Astrocyte of the cerebellum (primary cell): ENCODE measurements around the gene TIMM17A.

ENCODE experiments used
- DNase-seq: peaks from one replicate; pipeline ENCODE4 v3.0.0-alpha.2; 2011; ENCODE audit warnings: low read depth
- H3K4me3 ChIP-seq: 2 replicates; pipeline ENCODE4 v1.5.1; 2011; ENCODE audit warnings: mild to moderate bottlenecking, low read depth, low read length, moderate library complexity
- in situ Hi-C: cut with HindIII; loops from 2 replicates; pipeline ENCODE4 v1.10.0; 2017; ENCODE audit warnings: low sequenced_read_pairs
- TF ChIP-seq, protein P1 (sequence below): IDR thresholded peaks from 2 replicates; pipeline ENCODE4 v1.5.1; 2012; ENCODE audit warnings: low read length, low read depth, moderate library complexity, mild to moderate bottlenecking; ENCODE audit errors: missing control alignments

Gene TIMM17A

DNA sequence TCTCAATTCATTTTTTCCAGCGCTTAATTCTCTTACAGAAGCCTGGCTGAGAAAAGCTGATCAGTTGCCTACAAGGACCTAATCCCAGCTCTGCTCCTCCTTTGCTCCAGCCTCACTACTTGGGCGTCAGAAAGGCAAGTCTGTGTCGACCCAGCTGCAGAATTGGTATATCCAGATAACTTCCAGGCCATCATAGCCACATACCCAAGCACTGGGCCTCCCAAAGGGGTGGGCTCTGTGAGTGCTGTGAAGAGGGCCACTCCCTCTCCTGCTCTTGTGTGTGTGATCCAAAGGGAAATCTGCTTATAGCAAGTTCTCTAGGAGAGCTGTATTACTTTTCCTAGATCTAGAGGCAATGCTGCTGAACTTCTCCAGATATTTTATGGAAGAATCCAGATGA lies 27.0 kb upstream of the TIMM17A start:
- TF ChIP-seq, protein P1, sequence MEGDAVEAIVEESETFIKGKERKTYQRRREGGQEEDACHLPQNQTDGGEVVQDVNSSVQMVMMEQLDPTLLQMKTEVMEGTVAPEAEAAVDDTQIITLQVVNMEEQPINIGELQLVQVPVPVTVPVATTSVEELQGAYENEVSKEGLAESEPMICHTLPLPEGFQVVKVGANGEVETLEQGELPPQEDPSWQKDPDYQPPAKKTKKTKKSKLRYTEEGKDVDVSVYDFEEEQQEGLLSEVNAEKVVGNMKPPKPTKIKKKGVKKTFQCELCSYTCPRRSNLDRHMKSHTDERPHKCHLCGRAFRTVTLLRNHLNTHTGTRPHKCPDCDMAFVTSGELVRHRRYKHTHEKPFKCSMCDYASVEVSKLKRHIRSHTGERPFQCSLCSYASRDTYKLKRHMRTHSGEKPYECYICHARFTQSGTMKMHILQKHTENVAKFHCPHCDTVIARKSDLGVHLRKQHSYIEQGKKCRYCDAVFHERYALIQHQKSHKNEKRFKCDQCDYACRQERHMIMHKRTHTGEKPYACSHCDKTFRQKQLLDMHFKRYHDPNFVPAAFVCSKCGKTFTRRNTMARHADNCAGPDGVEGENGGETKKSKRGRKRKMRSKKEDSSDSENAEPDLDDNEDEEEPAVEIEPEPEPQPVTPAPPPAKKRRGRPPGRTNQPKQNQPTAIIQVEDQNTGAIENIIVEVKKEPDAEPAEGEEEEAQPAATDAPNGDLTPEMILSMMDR = no peak
- no peak overlapping the region for H3K4me3 ChIP-seq
- in situ Hi-C loops = no loop called here
- no peak for DNase-seq

DNA sequence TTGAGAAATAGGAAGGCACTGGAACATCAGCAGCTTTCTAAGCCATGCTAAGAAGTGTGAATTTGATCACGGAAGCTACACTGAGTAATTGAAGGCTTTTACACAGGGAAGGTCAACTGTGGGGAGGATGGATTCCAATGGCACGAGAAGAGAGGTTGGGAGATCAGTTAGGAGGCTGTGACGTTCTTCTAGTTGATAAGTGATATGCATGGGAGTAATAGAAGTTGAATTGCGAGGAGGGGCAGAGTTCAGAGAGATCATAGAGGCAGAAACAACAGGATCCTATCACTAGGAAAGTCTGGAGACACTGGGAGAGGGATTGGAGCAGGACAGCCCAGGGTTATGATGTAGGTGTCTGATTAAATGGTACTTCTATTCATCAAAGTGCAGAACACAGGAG lies 25.2 kb upstream of the TIMM17A start:
- TF ChIP-seq, protein P1 = no peak
- H3K4me3 ChIP-seq = no peak overlapping the region
- DNase-seq = no peak
- in situ Hi-C loops = no loop called here

DNA sequence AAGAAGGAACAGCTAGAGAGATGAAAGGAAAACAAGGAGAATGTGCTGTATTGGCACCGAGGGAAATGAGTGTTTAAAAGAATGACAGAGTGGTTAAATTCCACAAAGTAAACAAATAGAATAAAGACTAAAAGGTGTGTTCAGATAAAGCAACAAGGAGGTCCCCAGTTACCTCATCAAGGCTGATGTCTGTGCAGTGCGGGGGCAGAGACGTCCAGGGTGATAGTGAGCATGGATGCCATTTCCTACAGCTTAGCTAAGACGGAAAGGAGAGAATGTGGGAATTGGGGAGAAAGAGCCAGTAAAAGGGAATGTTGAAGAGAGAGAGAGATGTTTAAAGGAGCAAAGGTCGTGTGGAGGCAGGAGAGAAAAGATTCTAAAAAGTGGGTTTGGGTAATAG lies 24.5 kb upstream of the TIMM17A start:
- no peak overlapping the region for H3K4me3 ChIP-seq
- no peak for DNase-seq
- TF ChIP-seq, protein P1 = no peak
- in situ Hi-C loops = no loop called here

DNA sequence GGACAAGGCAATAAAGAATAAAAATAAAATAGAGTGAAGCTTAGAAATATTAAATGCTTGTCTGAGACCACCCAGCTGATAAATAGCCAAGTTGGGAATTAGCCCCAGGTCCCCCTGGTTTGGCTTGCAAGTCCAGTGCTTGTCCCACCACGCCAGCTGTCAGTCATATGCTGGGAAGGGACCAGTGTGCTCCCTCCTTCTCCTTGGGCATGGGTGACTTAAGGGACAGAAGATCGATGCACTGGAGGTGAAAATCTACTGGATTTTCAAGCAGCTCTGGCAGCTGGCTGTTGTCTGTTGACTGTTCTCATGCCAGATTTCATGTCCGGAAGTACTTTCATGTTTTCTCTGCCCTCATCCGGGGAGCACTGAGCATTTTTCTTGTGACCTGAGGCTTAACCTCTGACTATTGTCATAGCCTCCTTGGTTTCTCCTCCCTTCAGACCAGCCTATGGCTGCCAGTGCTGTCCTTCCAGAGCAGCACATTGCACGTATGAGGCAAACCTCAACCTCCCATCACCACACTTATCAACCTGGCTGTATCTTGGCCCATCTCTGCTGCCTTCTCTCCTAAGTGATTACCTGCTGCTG lies 21.4 kb upstream of the TIMM17A start:
- DNase-seq = no peak
- no peak overlapping the region for H3K4me3 ChIP-seq
- in situ Hi-C loops = no loop called here
- TF ChIP-seq, protein P1 = no peak

DNA sequence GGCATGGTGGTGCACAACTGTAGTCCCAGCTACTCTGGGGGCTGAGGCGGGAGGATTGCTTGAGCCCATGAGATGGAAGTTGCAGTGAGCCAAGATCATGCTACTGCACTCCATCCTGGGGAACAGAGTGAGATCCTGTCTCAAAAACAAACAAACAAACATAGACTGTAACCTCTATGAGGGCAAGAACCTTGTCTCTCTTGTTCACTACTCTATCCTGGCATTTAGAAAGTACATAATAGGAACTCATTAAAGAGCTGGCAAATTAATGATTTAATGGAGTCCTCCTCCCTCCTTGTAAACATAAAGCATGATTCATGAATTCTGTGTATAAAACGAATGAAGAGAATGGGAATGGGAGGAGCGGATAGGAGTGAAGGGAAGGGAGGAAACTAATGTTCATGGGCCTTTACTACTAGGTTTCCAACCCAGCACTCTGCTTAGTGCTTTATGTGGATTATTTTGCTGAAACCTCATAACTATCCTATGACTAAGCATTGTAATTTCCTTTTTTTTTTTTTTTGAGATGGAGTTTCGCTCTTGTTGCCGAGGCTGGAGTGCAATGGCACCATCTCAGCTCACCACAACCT lies 17.6 kb upstream of the TIMM17A start:
- in situ Hi-C loops = no loop called here
- no peak for DNase-seq
- TF ChIP-seq, protein P1 = no peak
- H3K4me3 ChIP-seq = no peak overlapping the region

DNA sequence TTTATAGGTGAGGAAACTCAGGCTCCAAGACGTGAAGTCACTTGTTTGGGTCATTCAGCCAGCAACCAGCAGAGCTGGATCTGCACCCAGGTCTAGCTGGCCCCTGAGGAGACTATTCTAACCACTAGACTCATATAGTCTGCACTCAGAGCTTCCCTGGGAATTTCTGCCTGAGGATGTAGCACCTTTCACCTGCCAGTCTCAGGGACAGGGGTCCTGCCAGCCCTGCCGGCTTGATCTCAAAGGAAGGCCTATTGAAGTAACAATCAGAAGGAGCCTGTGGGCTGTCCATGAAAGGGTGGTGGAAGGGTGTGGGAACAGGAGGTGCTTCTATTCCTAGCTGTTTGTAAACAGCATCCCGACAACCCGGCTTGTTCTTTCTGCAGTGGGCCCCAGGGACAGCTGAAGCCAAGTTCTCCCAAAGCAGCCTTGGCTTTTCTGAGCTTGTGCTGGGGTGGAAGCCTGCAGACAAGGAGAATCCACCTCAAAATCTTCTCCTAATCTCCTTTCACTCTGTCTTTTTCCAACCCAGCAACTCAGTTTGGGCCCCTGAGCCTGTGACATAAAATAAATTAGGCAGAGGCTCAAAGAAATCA lies 16.8 kb upstream of the TIMM17A start:
- TF ChIP-seq, protein P1 = no peak
- in situ Hi-C loops = no loop called here
- no peak overlapping the region for H3K4me3 ChIP-seq
- no peak for DNase-seq
